HG03280 (cell line): ENCODE measurements around the gene GRK5.
"Not testable (repeated sequence)": the region's sequence is repeated elsewhere in the genome, so short reads cannot be mapped to it uniquely, and the experiment has no call there.

Source experiments
- ATAC-seq: cut with Tn5 transposase; IDR thresholded peaks from one replicate; pipeline ENCODE4 v1.9.1; 2021; ENCODE audit warnings: mild to moderate bottlenecking, moderate library complexity; ENCODE audit not compliant: unreplicated experiment

Gene GRK5

DNA sequence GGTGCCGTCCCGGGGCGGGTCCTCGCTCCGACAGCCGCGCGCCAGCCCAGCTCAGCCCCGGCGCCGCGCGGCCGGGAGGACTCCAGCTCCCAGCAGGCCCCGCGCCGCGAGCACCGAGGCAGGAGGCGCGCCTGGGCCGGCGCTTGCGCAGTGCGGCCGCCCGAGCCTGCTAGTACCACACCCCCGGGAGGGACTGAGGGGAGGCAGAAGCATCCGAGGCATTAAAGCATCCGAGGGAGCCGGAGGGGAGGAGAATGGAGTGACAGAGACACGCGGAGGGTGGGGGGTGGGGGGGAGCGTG lies at the start of gene GRK5:
Gene GRK5, plus strand, starts transcription at position 206 of the 301 bp plus-strand sequence. CDS start 347 bp downstream, outside the sequence.
- peak; percentile 80 for ATAC-seq

DNA sequence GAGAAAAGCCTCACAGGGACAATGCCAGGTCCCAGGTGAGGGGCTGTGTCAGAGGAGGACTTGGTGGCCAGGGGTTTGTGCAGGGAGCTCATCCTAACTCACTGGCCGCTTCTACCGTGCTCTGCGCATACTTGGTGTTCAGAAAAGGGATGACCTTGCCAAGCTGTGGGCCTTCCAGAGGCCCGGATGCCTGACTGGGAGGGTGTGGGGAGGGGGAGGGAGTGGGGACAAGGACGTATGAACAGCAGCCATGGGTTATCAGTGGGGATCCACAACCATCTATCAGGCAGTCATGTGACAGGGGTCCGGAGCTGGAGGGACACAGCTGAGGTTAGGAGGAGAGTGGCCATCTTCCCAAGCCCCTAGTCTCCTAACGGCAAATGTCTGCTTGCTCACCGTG lies 48.0 kb upstream of the GRK5 start:
- ATAC-seq: no peak

DNA sequence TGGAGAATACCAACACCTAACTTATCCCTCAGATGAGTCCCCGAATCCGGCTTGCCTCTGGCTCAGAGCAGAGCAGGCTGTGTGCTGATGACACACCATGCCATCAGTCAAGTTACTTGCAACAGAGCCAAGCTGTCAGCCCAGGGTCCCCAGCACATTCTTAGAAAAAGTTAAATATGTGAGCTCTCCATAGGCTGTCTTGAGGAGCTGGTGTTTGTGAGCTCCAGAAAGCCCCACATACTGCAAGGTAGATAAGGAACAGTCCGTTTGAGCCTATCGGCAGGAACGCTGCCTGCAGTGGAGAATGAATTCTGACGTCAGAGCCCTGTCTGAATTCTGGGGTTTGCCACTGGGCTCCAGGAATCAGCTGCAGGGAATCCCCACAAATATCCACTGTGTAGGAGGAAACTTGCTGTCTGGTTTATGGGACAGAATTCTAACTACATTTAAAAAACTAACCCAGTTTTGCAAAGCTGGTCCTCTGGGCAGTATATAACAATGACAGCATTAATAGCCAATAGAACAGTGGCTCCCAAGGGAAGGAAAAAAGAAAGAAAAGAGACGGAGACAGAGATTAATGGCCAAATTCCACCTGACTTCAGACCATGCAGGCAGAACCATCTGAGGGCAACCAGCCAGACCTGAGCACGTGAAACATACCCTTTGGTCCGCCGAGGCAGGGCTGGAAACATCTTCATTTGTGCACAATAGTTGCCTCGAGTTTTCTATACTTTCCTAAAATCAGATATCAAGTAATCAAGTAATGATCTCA lies 45.5 kb upstream of the GRK5 start:
- ATAC-seq: no peak

DNA sequence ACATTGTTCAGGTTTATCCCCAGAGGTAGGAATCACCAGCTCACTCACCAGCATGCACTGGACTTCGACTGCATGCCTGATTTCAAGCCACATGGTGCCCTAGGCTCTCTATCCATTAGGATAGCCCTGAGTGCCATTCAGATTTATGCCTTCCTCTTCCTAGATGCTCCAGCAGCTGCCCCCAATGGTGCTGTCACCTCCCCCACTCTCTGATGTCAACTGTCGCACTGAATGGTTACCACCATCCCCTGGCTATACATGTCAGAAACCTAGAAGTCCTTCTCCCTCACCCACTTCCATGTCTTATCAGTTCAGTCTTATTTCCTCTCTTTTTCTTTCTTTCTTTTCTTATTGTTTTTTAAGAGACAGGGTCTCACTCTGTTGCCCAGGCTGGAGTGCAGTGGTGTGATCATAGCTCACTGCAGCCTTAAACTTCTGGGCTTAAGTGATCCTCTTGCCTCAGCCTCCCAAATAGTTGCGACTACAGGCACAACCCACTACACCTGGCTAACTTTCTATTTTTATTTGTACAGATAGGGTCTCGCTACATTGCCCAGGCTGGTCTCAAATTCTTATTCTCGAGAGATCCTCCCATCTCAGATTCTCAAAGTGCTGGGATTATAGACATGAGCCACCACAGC lies 44.8 kb upstream of the GRK5 start:
- no peak for ATAC-seq

DNA sequence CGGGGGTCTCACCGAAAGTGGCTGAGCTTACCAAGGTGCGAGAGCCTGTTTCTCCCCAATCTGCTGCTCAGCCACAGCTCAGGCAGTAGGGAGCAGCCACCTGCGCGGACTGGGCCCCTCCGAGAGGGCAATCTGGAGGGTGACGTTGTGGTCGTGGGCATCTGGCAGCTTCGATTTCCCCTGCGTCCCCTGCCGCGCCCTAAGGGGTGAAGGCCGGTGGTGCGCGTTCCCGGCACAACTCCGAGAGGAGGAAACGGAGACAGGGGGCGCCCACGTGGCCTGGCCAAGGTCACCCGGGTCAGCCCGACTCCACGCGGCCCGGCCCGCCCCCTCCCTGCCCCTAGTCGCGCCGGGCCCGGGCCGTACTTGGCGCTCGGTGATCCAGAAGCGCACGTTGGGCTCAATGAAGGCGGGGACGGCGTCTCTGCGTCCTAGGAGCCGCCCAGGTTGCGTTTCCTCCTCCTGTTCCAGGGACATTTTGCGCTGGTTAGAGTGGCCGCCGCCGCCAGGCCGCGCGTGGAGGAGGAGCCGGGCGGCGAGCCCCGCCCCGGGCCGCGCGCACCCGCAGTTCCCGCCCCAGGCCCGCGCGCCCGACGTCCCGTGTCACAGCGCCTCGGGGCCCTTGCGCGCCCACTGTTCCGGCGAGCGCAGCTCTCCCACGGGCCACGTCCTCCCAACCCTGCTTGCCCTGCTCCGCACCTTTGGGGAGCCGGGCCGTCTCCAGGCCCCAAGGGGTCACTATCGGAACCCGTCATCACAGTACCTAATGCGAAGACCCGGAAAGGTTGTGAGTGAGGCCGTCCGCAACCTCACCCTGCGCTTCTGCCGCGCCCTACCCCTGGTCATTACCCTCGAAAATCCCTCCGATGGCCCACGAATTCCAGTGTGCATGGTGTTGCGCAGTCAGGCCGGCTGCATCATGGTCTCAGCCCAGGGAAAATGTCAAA lies 41.9 kb upstream of the GRK5 start, which contains the start of gene SFXN4:
Gene SFXN4, minus strand, starts transcription at position 544 of the 947 bp plus-strand sequence. Its CDS starts 67 bp downstream, at position 477.
- ATAC-seq: peak; percentile 93

DNA sequence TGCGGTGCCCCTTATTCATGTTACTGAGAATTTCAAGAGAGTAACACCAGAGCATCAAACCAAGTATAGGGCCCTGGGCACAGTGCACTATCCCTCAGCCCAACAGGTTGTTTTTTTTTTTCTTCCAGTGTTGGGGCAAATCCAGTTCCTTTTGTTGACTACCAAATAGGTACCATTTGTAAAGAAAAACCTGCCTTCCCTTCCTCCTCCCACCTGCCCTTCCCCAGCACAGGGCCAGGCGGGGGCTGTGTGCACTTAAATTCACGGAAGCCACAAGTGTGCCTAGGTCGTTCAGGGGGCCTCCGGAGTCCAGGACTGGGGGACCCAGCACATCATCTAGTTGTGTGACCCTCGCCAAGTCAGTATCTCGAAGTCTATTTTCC lies 41.3 kb upstream of the GRK5 start:
- no peak for ATAC-seq

DNA sequence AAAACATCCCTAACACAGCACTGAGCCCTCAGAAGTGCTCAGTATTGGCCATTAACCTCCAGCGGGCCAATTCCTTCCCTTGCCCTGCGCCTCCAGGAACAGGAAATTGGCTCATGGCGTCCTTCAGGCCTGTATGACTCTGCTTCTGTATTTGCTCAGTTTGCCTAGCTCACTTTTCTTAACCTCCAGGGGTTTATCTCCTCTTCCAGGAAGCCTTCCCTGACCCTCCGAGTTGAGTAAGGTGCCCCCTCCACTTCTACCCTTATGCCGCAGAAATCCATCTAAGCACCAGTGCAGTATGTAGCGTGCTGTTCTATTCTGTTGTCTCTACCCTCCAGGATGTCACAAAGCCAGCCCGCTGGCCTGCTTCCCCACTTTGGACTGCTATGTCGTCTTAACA lies 40.8 kb upstream of the GRK5 start:
- no peak for ATAC-seq

DNA sequence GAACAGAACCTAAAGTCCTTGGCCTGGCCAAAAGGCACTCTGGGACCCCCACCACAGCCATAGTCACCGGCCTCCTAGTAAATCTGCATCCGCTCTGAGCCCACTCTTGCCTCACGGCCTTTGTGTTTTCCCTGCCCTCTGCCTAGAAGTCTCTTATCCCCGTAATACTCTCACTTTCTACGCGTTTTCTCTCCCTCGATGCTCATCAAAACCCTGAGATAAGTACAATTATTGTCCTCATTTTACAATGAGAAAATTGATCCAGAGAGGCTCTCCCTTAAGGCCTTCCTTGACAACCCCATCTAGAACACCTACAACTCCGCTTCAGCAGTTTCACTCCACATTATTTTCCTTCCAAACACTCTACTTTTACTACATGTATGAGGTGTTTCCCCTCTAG lies 40.3 kb upstream of the GRK5 start:
- ATAC-seq: no peak

DNA sequence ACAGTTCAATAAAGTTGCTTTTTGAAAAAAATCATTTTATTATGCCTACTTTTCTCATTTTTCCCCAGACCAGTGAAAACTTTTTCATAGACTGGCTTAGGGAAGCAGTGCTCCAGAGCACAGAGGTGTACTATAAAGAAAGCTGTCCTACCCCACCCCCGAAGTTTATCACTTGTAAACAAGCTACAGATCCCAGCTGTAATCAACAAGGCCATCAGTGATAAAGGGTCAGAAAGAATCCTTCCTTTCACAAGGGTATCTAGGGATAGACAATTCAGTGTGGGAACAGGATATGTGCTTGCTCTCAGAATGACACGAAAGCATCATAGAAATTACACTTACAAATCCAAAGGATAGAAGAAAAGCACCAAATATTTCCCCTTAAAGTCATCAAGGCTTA lies 33.3 kb upstream of the GRK5 start:
- ATAC-seq: no peak

DNA sequence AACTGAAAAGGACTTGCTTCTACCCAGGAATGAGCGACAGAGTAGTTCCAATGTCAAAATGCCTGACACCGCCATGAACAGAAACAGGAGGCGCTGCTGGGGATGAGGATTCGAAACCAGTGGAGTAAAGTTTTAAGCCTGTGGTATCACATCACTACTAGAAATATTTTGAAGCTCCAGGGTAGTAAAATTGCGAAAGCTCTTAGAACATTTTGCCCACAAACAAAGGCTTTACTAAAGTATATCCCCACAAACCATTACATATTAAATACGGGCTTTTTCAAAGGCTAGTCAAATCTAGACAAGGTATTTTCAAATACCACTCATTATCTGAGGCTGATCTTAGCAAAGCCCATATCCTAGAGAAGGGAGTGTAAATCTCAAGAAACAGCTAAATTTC lies 31.2 kb upstream of the GRK5 start:
- ATAC-seq: no peak

DNA sequence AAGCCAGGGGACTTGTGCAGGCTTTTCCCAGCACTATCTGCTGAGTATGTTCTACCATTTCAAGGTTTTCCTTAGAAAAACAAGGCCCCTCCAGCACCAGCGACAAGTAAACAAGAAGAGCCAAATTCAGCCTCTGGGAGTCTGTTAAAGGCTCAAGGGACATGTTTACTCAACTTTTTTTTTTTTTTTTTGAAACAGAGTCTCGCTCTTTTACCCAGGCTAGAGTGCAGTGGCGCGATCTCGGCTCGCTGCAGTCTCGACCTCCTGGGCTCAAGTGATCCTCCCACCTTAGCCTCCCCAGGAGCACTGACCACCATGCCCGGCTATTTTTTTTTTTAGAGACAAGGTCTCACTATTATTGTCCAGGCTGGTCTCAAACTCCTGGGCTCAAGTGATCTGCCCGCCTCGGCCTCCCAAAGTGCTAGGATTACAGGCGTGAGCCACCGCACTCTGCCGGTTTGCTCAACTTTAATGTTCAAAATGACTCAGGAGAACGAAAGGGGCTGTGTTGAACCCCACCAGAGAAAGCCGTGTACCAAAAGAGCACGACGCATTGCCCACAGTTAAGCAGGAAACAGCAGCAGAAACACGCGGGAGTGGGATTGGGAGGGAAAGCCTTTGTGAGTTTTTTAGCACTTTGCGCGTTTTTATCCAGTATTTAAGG lies 29.5 kb upstream of the GRK5 start:
- no peak for ATAC-seq

DNA sequence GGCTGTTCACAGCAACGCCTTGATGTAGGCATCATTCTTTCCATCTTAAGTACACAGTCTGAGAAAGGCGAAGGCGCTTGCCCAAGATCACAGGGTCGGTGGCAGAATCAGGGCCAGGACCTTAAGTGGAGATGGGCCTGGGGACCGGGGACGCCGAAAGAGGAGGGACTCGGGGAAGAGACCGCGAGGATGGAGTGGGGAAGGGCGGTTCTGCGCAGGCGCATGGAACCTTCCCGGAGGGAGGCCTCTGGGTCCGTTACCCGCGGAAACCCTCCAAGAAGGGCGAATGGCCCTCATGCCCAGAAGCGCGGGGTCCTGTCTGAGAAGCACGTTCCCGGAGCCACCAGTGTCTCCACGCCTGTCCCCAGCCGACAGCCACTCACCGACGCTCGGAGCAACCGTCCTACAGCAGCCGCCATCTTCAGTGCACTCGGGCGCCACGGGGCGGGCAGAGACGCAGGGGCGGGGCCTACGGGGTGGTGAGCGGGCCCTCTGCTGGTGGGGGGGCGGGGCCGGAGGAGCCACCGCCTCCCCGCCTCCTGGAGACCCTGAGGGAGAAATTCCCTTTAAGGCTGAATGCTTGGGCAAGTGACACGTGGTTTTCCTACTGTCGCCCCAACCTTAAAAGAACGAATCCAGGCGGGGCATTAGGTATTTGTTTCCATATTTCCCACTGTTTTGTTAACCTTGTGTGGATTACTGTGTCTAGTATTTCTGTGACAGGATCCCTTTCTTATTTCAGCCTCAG lies 28.8 kb upstream of the GRK5 start, which contains the start of gene PRDX3:
Gene PRDX3, minus strand, starts transcription at position 441 of the 748 bp plus-strand sequence. Its CDS starts 22 bp downstream, at position 419.
- peak; percentile 96 for ATAC-seq

DNA sequence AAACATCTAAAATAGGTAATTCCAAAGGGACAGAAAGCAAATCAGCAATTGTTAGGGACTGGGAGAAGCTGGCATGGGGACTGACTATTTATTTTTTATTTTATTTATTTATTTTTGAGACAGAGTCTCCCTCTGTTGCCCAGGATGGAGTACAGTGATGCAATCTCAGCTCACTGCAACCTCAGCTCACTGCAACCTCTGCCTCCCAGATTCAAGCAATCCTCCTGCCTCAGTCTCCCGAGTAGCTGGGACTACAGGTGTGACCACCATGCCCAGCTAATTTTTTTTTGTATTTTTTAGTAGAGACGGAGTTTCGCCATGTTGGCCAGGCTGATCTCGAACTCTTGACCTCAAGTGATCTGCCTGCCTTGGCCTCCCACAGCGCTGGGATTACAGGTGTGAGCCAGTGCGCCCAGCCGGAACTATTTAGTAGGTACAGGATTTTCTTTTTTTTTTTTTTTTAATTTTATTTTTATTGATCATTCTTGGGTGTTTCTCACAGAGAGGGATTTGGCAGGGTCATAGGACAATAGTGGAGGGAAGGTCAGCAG lies 26.4 kb upstream of the GRK5 start:
- not testable (repeated sequence) for ATAC-seq

DNA sequence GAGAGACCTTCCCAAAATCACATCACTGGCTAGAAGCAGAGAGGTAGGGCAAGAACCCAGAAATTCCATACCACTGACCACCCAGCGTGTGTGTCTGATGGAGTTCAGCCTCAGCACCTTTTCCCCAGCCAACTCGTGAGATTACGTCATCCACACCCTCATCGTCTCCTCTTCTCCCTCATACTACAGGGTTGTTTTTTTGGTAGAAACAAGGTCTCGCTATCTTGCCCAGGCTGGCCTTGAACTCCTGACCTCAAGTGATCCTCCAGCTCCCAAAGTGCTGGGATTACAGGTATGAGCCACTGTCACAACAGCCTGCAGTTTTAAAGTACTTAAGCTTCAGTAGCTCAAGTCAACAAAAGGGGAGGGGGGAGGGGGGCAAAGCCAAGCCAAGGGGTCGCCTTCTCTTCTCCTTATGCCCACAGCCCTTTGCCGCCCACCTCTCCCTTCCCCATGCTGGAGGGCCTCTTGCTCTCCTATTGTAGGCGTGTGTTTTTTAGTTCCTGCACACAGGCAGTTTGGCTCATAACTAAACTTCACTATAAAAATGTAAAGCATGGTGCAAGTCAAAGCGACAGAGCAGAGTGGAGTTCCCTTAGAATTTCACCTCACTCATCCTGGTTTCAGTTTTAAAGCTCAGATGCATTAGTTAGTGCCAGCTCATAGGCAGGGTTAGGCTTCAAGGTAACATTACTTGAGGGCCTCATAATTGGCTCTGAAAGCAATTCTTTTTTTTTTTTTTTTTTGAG lies 23.5 kb upstream of the GRK5 start:
- ATAC-seq: no peak

DNA sequence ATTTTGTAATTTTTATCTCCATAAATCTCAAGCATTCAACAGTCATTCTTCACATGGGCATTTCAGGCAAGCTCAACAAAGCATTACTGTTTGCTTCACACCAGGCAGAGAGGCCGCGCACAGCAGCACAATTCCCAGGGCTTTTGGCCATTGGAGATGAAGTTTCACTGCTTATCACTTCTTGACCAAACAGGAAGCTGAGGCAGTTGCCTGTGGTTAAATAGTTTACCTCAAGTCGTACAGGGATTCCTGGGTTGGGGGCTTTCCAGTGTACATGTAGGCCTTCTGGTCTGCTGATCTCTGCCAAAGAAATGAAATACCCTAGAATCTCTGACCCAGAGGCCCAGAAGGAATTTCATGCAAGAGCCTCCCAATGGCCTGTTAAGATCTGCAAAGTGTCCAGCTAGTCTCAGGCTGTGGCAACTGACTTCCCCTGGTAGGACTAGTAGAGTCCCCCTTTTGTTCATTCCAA lies 17.5 kb upstream of the GRK5 start:
- no peak for ATAC-seq

DNA sequence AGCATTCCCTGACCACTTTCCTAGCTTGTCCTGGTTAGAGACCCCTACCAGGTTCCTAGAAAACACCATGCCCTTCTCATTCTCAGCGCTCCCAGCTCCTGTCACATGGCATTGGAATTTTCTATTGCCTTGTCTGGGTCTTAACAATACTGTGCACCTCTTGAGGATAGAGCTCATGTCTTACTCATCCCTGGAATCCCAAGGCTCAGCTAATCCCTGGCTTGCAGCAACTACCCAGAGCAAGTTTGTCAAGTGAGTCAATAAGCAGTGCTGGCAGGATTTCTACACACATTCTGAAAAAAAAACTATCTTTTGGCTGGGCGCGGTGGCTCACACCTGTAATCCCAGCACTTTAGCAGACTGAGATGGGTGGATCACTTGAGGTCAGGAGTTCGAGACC lies 17.0 kb upstream of the GRK5 start:
- ATAC-seq: no peak

DNA sequence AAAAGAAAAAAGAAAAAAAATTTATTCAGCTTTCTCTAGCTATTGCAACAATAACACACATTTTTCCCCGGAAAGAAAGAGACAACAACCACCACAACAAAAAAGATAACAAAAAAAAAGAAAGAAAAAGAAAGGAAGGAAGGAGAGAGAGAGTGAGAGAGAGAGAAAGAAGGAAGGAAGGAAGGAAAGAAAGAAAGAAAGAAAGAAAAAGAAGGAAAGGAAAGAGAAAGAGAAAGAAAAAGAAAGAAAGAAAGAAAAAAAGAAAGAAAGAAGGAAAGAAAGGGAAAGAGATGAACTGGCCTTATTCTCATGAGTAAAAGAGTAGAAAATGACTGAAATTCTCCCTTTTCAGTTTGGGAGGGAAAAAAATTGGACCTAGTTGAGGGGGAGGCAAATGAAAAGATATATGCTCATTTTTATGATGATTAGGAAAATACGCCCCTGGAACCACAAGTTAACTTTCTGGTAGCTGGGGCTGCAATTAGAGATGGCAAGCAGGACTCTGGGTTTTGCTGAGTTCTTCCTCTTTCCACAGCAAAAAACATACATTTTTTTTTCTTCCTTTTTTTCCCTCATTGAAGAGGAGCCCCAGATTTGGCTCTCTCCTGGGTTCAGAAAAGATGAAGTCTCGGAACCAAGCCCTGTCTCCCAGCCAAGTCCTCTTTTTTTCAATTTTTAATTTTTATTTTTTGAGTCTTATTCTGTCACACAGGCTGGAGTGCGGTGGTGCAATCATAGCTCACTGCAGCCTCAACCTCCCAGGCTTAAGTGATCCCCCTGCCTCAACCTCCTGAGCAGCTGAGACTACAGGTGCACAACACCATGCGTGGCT lies 16.2 kb upstream of the GRK5 start:
- ATAC-seq: no peak

DNA sequence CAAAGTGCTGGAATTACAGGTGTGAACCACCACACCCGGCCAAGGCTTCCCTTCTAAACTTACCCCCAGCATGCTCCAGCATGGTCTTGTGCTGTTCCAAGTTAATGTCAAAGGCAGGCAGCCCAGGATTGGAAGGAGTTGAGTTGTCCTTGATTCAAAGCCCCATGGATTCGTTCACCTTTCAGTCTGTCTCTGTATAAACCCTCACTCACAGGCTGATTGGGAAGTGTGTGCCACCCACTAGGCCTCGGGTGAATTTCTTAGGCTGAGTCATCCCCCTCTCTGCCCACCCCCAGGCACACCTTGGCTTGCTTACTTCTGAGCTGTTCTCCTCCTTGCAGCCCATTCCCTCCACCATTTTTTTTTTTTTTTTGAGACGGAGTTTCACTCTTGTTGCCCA lies 15.5 kb upstream of the GRK5 start:
- no peak for ATAC-seq
